CD4-positive, alpha-beta T cell treated with Interleukin-12 subunit alpha and Interleukin-12 subunit beta, for 1 hour (primary cell): ENCODE results near the gene RNF6.
"Not testable (repeated sequence)": the region's sequence is repeated elsewhere in the genome, so short reads cannot be mapped to it uniquely, and the experiment has no call there.

ENCODE experiments used
- DNase-seq: peaks from one replicate; pipeline ENCODE4 v3.0.0-alpha.2; 2020

The RNF6 gene

GRCh38 chr13:26221721-26222519 lies at the start of gene RNF6:
RNF6 (minus strand) TSS chr13:26222314; CDS start chr13:26219649, 2,665 bp downstream.
- peak; percentile 93 for DNase-seq

DNA sequence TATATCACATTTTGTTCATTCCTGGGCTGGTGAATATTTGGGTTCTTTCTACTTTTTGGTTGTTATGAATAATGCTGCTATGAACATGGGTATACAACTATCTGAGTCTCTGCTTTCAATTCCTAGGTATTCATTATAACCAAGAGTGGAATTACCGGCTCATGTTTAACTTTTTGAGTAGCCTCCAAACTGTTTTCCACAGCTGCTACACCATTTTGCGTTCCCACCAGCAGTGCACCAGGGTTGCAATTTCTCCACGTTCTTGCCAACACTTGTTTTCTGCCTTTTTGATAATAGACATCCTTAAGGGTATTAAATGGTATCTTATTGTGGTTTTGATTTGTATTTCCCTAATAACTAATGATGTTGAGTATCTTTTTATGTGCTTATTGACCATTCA lies 48.6 kb upstream of the RNF6 start:
- no peak for DNase-seq

GRCh38 chr13:26266311-26266710 lies 44.2 kb upstream of the RNF6 start:
- no peak for DNase-seq

- DNase-seq: no peak
These were observed 40.0 kb upstream of the RNF6 start for GRCh38 chr13:26262156-26262555.

DNA sequence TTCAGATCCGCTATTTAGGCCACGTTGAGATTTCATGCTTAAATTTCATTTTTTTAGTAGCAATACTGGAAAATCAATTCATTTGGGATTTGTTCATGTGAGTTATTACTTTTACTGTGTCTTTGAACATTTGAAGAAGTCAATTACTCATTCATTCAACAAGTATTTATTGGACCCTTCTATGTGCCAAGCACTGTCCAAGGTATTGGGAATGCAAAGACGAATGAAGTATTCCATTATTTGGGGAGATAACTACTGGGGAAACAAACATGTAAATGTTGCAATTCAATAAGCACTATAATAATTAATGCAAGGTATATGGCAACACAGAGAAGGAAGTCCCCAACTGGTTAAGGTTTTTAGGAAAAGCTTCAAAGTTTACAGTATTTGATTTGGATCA lies 37.5 kb upstream of the RNF6 start:
- no peak for DNase-seq

GRCh38 chr13:26257049-26257448 lies 34.9 kb upstream of the RNF6 start:
- no peak for DNase-seq

GRCh38 chr13:26255691-26256277 lies 33.7 kb upstream of the RNF6 start:
- DNase-seq: no peak

DNA sequence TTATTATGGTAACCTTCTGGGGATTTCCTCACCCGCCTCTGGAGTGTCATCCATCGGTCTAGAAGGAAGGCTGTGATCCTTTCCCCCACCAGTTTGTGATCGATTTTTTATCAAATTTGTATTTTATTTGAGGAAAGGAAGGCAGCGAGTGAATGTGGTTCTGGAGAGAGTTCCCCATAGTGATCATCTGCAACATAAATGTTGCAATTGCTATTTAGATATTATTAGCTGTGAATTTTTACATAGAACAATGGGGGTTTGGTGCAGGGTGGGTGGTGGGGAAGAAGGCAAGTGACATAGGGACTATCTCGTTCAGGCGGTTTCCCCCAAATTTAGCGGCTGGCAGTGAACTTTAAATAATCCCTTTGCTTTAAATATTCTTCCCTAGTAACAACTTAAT lies 33.0 kb upstream of the RNF6 start:
- no peak for DNase-seq

DNA sequence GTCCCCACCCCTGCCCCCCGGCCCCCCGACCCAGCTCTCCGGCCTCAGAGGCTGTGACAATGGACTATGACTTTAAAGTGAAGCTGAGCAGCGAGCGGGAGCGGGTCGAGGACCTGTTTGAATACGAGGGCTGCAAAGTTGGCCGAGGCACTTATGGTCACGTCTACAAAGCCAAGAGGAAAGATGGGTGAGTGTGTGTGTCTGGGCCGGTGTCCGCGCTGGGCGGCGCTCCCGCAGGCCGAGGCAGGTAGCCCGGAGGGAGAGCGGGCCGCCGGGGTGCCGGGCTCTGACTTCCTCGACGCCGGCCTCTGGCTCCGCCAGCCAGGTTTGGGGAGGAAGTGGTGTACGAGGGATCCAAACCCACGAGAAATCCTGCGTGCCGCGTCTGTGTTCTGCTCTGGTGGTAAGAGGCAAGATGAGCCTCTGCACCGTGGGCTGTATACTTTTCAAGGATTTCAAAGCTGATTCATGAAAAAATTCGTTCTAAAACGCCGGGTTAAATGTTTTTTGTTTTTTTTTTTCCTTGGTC lies 32.5 kb upstream of the RNF6 start:
- peak; percentile 61 for DNase-seq

DNA sequence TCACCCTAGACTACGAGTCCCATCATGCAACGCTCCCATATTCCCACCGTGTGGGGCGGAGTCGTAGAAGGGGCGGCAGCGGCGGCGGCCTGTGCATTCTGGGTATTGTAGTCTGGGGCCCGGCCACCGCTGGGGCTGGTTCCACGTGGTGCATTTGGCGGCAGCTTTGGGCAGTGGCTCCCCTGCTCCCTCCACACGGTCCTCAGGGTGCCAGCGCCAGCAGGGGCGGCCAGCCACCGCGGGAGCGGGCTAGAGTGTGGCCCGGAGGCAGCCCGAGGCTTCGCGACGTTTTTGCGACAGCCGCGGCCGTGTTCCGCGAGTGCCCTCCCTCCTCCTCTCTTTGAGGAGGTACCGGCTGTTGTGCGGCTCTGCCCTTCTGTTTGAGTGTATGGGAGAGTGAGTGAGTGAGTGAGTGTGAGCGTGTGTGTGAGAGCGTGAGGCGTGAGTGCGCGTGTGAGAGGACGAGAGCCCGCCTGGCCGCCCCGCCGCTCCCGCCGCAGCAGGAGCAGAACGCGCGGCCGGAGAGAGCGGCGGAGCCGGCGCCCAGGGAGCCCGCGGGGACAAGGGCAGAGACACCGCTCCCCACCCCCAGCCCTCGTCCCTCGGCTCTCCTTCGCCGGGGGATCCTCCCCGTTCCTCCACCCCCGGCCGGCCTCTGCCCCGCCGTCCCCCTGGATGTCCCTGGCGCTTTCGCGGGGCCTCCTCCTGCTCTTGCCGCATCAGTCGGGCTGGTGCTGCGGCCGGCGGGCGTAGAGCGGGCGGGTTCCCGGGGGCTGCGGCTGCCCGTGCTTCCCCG lies 31.9 kb upstream of the RNF6 start, which contains the start of gene CDK8:
TSS of gene CDK8 (plus strand) at position 343 of the 796 bp plus-strand sequence. CDS start 513 bp downstream, outside the sequence.
- peak; percentile 90 for DNase-seq

GRCh38 chr13:26253262-26253786 lies 31.2 kb upstream of the RNF6 start:
- DNase-seq: no peak

DNA sequence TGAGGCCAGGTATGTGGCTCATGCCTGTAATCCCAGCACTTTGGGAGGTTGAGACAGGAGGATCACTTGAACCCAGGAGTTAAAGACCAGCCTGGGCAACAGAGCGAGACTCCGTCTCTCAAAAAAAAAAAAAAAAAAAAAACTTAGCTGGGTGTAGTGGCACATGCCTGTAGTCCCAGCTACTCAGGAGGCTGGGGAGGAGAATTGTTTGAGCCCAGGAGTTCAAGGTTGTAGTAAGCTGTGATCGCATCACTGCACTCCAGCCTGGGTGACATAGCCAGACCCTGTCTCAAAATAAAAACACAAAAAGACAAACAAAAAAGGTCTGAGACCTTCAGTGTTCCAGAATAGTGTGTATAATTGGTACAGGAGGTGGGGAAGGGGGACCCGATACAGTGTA lies 29.9 kb upstream of the RNF6 start:
- DNase-seq: not testable (repeated sequence)

GRCh38 chr13:26249551-26249950 lies 27.4 kb upstream of the RNF6 start:
- no peak for DNase-seq

DNA sequence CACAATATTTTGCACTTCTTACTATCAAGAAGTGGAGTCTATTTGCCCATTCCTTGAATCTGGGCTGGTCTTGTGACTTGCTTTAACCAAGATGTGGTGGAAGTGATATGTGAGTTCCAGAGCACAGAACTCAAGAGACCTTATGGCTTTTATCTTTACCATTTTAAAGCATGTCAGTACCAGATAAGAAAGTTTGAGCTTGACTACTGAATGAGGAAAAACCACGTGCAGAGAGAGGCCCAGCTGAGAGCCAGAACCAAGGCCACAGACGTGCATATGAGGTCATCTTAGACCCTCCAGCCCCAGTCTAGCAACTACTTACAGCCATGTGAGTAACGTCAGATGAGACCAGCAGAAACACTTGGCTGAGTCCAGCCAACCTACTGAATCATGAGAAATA lies 25.5 kb upstream of the RNF6 start:
- no peak for DNase-seq

DNA sequence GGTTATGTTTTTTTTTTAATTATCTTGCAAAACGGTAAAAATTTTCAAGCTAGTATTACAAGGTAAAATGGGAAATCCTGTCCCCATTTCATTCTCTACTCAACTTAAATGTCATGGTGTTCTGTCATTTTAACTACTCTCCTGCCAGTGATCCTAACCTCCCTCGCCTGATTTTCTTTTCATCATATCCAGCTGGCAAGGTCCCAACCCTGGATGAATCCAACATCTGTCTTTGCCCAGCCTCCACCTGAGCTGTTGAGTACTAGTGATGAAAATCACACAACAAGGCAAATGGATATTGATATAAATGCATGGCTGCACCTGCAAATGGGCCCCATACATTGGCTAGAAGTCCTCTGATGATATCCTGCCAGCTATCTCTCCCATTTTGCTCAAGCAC lies 24.9 kb upstream of the RNF6 start:
- no peak for DNase-seq

DNA sequence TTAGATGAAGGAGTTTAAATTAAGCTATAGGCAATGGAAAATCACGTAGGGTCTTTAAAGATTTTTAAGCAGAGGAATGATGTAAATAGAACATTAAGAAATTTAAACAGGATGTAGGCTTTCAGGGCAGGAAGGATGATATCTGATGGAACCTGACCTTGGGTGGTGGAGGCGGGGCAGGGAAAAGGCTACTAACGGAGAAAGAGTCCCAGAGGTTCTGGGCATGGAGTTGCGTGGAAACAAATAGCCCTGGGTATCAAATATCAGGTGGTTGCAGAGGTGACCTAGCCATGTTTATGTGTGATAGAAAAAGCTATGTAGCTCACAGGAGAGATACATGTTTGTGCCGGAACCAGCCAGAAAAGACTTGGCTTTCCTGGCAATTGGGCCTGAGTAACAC lies 24.0 kb upstream of the RNF6 start:
- DNase-seq: no peak

DNA sequence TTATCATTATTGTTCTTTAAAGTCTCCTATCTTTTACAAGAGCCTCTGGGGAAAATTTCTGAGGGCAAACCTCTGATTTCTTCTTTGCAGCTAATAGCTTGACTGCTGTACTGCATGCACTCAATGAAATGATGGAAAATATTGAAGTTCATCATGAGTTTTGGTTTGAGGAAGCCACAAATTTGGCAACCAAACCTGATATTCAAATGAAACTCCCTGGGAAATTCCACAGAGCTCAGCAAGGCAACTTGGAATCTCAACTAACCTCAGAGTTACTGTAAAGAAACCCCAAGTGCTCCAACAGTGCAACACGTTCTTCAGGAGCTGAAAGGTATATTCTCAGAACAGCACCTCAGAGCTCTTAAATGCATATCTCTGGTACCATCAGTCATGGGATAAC lies 14.2 kb upstream of the RNF6 start:
- DNase-seq: no peak

- no peak for DNase-seq
These were observed 8.6 kb upstream of the RNF6 start for GRCh38 chr13:26230703-26231102.

DNA sequence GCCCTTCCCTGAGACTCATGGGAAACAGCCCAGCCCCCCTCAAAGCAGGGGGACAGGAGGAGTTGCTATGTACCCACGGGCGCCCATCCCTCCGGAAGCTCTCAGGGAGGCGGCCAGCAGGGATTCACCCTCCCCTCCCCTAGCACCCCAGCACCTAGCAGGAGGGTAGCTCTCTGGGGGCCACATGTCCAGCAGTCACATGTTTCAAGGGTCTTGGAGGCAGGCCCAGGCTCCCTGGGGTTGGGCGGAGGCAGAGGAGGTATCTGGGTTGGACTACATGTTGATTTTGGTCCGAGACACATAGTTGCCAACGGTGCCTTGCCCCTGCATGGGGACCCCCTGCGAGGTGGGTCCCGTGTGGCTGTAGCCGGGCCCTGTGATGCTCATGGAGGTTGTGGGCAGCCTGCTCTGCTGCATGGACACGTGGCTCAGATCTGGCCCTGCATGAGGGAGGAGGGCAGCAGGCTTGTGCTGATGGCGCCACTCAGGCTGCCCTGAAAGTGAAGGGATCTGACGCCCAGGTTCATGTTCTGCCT lies 7.0 kb upstream of the RNF6 start:
- no peak for DNase-seq

GRCh38 chr13:26228096-26228495 lies 6.0 kb upstream of the RNF6 start:
- no peak for DNase-seq

DNA sequence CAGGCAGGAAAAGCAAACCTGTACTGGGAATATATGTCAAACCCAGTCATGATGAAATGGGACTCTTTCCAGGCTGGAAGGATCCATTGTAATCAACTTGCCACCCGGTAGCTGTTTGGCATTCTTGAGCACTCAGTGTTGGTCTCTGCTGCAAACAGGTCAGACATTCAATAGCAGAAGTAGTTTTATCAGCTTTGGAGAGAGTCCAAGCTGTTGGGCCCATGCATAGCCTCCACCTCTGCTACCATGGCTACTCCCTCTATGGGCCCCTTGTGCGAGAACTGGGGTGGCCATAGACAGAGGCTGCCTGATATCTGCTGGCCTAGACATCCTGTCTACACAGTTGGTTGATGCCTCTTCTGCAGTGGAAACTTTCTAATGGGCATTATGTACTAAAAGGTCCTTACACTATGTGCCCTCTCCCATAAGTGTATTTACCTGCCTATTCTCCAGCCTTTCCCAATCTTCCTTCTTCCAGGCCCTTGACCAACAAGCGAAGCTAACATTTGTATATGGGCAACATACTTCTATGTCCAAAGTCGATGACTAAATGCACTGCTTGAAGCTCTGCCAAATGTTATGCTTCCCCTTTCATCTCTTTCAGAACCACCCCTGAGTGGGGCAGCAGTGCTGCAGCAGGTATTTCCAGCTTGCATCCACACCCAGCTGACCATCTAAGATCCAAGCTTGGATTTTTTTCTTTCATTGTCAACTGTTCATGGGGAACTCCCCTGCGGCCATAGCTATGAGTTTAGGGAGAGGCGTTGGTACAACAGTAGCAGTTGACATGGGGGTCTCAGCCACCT lies 5.3 kb upstream of the RNF6 start:
- DNase-seq: no peak
